ENCODE data around the gene ADAM33. TPM values are rescaled to one million over a fixed set of nuclear protein-coding genes. Genes with fewer than 3 reads are reported as not detected.
A peak's percentile ranks its signal among the peaks of the same experiment; 100 is the strongest.

Gene ADAM33
- 9.1 TPM for polyA plus RNA-seq (ENCODE audit: insufficient read length)
- long read RNA-seq, donor 1, partial matches to known transcripts: 8 of 8 reads
- long read RNA-seq, donor 1, other reads (novel, unspliced or antisense): 0 of 8 reads
- long read RNA-seq, donor 2: 0 reads
- long read RNA-seq, donor 3: 0 reads
- long read RNA-seq, donor 4: 0 reads
- long read RNA-seq, donor 5: 0 reads
- long read RNA-seq, donor 6: 0 reads
- long read RNA-seq, donor 7: 0 reads
- long read RNA-seq, donor 8: 0 reads

- no peak for DNase-seq
Measured at GRCh38 chr20:3681931-3682781, at the start of gene ADAM33. Gene ADAM33 (minus strand): TSS chr20:3682010. CDS start chr20:3682004, 6 bp downstream.

- DNase-seq: no peak
Measured at GRCh38 chr20:3730803-3731672, 49.2 kb upstream of the ADAM33 start.

- no peak for DNase-seq
Measured at GRCh38 chr20:3729811-3730540, 48.2 kb upstream of the ADAM33 start.

- DNase-seq: no peak
Measured at GRCh38 chr20:3729378-3729777, 47.6 kb upstream of the ADAM33 start.

GRCh38 chr20:3728876-3729275, 47.1 kb upstream of the ADAM33 start:
- DNase-seq: no peak

- DNase-seq: no peak
Measured at GRCh38 chr20:3728354-3728753, 46.5 kb upstream of the ADAM33 start.

- DNase-seq: no peak
Measured at GRCh38 chr20:3727401-3728021, 45.7 kb upstream of the ADAM33 start.

- DNase-seq: no peak
Measured at GRCh38 chr20:3724356-3724755, 42.5 kb upstream of the ADAM33 start.

- DNase-seq: no peak
Measured at GRCh38 chr20:3723284-3723683, 41.5 kb upstream of the ADAM33 start.

- DNase-seq: no peak
Measured at GRCh38 chr20:3721912-3722311, 40.1 kb upstream of the ADAM33 start.

- no peak for DNase-seq
Measured at GRCh38 chr20:3720626-3721025, 38.8 kb upstream of the ADAM33 start.

GRCh38 chr20:3720068-3720467, 38.3 kb upstream of the ADAM33 start:
- no peak for DNase-seq

- no peak for DNase-seq
Measured at GRCh38 chr20:3719046-3719445, 37.2 kb upstream of the ADAM33 start.

- peak; percentile 47 for DNase-seq
Measured at GRCh38 chr20:3716195-3716834, 34.5 kb upstream of the ADAM33 start.

GRCh38 chr20:3714092-3714491, 32.3 kb upstream of the ADAM33 start:
- no peak for DNase-seq

- no peak for DNase-seq
Measured at GRCh38 chr20:3712279-3712873, 30.6 kb upstream of the ADAM33 start, which contains the start of gene SIGLEC1. Gene SIGLEC1 (minus strand): TSS chr20:3712600. CDS start chr20:3707128, 5,472 bp downstream.

- no peak for DNase-seq
Measured at GRCh38 chr20:3711484-3711941, 29.7 kb upstream of the ADAM33 start.

- peak; percentile 56 for DNase-seq
Measured at GRCh38 chr20:3710703-3711483, 29.1 kb upstream of the ADAM33 start.

- no peak for DNase-seq
Measured at GRCh38 chr20:3710011-3710466, 28.2 kb upstream of the ADAM33 start.

Data from left kidney (tissue), 8 donors.